NOMO-1 treated with dmso at 0.1 percent for 144 hours (cell line): Measurements from ENCODE around the gene BMAL1.
"Not testable (repeated sequence)": the region's sequence is repeated elsewhere in the genome, so short reads cannot be mapped to it uniquely, and the experiment has no call there.

ENCODE experiments used
- DNase-seq: peaks from one replicate; lab custom pipeline; 2025; ENCODE audit not compliant: unreplicated experiment; lab: John Stamatoyannopoulos, UW

Gene BMAL1

GRCh38 chr11:13368041-13368446 lies 90.5 kb downstream of the BMAL1 start:
- DNase-seq: no peak

- no peak for DNase-seq
Observed at GRCh38 chr11:13373216-13373615, 95.6 kb downstream of the BMAL1 start.

DNA sequence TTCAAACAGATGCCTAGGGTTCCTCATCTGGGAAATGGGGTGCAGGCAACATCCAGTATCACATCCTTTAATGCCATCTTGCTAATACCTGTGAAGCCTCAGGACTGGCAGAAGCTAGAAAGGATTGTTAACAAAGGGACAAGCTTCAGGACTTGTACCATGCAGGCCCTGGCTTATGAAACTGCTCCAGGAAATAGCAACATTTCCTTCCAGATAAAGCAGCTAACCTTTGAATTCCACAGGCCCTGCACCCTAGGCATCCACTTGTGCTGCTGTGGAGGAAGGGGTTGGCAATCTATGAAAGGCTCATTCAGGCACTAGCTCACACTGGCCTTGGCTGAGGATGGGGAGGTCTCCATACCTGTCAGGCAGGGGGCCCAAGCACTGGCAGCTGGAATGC lies 98.2 kb downstream of the BMAL1 start:
- DNase-seq: no peak

DNA sequence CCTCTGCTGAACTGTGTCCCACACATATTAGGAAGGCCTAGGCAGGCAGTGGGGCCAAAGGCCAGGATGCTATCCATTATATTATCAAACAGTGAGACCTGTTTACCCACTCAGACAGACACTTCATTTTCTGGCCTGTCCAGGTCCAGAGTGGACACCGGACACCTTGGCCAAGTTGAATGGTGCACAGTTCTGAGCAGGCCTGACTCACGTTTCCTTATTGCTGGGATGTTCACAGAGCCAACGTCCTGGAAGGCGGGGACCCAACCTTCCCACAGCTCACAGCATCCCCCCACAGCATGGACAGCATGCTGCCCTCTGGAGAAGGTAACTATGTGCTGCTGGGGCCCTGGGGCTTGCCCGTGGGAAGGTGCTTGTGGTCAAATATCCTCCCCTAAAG lies 98.8 kb downstream of the BMAL1 start:
- DNase-seq: no peak

GRCh38 chr11:13376838-13377237 lies 99.2 kb downstream of the BMAL1 start:
- no peak for DNase-seq

DNA sequence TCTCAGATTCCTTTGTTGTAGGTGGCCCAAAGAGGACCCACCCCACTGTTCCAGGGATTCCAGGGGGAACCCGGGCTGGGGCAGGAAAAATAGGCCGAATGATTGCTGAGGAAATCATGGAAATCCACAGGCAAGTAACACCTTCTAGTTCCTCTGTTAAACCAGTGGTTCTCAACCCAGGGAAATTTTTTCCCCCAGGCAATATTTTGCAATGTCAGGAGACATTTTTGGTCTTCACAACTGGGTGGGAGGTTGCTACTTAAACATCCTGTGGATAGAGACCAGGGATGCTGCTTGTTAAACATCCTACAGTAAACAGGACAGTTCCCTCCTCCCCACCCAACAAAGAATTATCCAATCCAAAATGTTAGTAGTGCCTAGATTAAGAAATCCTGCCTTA lies 100.7 kb downstream of the BMAL1 start:
- DNase-seq: no peak

DNA sequence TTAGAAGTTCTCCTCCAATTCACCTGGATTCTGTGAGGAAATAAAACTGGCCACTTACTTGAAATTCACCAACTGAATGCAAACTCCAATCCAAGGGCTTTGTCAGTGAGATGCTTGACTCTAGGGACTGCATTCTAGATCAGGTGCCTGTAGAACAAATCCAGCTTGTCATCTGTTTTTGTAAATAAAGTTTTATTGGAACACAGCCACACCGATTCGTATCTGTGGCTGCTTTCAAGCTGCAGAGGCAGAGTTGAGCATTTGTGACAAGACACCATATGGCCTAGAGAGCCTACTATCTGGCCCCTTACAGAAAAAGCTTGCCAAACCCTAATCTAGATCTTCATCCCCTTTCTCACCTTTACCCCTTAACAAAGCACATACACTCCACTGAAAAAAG lies 103.1 kb downstream of the BMAL1 start:
- DNase-seq: no peak

DNA sequence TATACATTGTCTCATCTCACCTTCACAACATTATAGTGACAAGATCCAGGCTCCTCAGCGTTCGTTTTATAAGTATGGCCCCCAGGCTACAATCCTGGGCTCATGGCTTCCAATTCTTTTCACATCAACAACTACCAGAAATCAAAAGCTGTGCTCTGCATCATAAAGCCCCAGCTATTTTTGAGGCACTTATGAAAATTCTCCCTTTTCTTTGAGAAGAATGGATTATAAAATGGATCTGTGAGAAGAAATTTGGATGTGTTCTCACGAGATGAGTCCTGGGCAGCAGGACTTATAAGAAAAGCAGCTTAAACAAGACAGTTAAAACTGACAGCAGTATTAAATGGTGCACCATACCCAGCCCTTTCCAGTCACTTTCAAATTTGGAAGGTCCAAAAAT lies 105.2 kb downstream of the BMAL1 start:
- no peak for DNase-seq

DNA sequence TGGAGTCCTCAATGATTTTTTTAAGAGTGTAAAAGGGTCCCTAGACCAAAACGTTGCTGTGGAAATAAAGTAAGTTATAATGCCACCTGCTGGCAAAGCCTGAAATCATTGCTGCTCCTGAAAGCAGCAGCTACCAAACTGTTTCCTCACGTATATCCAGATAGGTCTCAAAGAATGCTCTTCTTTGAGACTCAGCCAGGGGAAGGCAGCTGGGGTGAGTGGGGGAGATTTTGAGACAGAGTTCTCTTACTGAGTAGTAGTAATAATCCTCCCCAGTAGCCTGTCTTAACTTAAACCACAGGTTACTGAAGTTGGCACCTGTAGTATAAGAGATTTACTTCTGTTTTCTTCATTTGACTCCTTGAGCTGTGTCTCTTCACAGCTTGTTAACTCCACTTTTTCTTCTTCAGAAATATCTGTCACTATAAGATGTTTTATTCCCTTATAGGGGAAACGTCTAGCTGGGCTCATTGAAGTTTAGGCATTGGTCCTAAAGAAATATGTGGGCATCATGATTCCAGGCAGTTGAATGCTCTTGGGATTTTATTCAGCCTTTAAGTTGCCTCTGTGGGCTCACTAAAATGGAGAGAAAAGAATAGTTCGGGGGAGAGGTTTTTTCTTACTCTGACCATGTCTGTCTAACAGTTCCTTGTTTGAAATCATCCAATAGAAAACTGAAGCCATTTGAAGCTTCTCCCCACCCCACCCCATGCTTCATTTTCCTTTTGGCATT lies 107.5 kb downstream of the BMAL1 start:
- no peak for DNase-seq

- no peak for DNase-seq
Observed at GRCh38 chr11:13386567-13386966, 109.0 kb downstream of the BMAL1 start.

DNA sequence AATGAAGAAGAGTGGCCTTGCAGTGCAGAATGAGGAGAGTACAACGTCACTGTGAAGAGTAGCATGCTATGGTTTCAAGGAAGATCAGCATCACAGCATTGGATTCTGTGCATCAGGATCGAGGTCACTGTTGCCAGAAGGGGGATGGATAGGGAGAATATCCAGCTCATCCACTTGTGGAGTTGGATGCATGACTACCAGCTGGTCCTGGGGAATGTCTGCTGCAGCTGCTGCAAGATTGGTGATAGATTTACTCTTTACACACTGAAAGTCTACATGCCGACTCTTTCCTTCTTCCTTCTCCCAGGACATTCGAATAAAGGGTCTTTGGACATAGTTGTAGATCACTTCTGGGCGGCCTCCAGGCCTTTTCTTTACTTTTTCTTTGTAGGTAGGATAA lies 111.2 kb downstream of the BMAL1 start:
- DNase-seq: no peak

- no peak for DNase-seq
Observed at GRCh38 chr11:13391217-13391616, 113.6 kb downstream of the BMAL1 start.

GRCh38 chr11:13398335-13398734 lies 120.7 kb downstream of the BMAL1 start:
- DNase-seq: not testable (repeated sequence)

DNA sequence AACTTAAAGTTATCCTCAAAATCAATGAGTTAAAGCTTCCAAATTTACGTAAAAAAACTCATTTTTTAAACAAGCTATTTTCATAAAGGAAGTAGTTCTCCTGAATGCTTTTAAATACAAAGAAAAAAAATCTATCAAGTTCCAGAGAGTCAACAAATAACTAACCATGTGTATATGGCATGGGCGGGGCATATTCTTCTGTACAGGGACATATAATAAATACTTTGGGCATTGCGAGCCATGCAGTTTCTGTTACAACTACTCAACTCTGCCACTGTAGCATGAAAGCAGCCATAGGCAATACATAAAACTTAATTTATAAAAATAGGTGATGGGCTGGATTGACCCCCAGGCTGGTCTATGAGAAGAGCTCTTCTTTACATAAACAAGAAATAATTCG lies 127.6 kb downstream of the BMAL1 start:
- DNase-seq: no peak

- no peak for DNase-seq
Observed at GRCh38 chr11:13415201-13415600, 137.6 kb downstream of the BMAL1 start.

DNA sequence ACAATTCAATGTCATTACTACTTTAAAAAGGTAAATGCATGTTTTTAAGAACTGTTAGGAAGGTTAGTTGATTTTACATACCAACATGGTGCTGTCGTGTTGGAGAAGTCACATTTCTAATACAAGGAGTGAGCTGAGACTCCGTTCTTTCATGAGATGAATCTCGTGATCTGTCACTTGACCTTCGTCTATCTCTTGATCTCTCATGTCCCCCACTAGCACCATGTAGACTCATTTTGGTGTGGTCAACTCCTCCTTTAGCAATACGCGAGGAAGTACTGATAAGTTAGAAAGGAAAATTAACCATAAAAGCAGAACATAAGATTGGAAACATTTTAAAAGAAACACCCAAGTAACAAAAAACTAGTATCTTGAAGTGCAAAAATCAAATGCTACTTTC lies 144.0 kb downstream of the BMAL1 start:
- no peak for DNase-seq

DNA sequence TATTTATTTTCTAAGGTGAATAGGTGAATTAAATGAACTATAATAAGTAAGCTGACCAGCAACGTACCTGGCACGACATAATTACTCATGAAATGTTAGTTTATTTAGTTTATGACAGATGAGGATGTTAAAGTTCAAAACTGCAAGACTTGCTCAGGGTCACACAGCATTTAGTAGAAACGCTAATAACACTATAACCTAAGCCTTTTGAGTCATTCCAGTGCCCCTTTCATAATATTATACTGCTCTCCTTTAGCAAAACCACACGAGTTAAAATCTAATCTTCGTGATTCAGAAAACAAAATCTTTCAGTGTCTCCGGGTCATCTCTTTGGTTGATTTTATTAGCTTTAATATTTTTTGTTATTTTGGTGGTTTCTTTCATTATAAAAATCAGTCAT lies 145.8 kb downstream of the BMAL1 start:
- DNase-seq: no peak

GRCh38 chr11:13427440-13427839 lies 149.8 kb downstream of the BMAL1 start:
- DNase-seq: no peak

- no peak for DNase-seq
Observed at GRCh38 chr11:13429288-13429687, 151.7 kb downstream of the BMAL1 start.

GRCh38 chr11:13429836-13430235 lies 152.2 kb downstream of the BMAL1 start:
- DNase-seq: no peak

- DNase-seq: no peak
Observed at GRCh38 chr11:13433437-13433836, 155.8 kb downstream of the BMAL1 start.

- DNase-seq: no peak
Observed at GRCh38 chr11:13434247-13435205, 156.9 kb downstream of the BMAL1 start.
